ENCODE measurements around the gene CNTN4.

DNA sequence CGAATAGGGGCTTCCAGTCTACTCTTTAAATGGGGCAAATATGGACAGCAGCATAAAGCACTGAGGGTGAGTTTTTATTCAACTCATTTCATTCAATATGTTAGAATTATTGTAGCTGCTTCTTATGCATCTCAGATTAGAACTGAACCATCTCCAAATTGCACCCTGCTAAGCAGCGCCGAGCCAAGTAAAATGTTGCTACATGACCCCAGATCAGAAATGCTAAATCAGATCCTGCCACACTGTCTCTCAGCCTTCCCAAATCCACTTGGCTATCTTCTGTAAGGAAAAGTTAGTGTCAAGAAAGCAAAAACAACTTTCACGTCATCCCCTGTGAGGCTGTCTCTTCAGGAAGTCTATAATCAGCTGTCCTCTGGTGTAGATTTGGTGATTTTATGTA is 293.2 kb downstream of the CNTN4 start:
- TF ChIP-seq GABPA (IDR thresholded peaks at IDR 0.05; ENCODE audit: low read depth) (no peak), POLR2AphosphoS5 (IDR thresholded peaks at IDR 0.05; ENCODE audit: low read depth) (no peak), CTCF (IDR thresholded peaks at IDR 0.05; ENCODE audit: insufficient read depth, low read length) (no peak), SPI1 (IDR thresholded peaks at IDR 0.05; ENCODE audit: borderline replicate concordance, low read depth) (no peak), REST (IDR thresholded peaks at IDR 0.05; ENCODE audit: insufficient replicate concordance, low read depth) (no peak)
